Measurements from ENCODE around the gene ZNF407. TPM values are rescaled to one million over a fixed set of nuclear protein-coding genes. Genes with fewer than 3 reads are reported as not detected.

ZNF407 gene
- total and polyA plus RNA-seq, 2 of the 13 experiments (the other 11 are each of a cell fraction or from before 2014, with no cell fraction given), result 2.3 to 8.7 TPM

- TF ChIP-seq RERE (CRISPR knock-in tag; IDR thresholded peaks at IDR 0.05; ENCODE audit: low read depth), result no peak
- no peak for TF ChIP-seq KAT2B (IDR thresholded peaks at IDR 0.05; ENCODE audit: borderline replicate concordance, low read depth, low read length)
- TF ChIP-seq MEIS2 (CRISPR knock-in tag; IDR thresholded peaks at IDR 0.05), result no peak
- no peak for TF ChIP-seq ZNF747 (CRISPR knock-in tag; IDR thresholded peaks at IDR 0.05; ENCODE audit: borderline replicate concordance)
- TF ChIP-seq LCORL (IDR thresholded peaks at IDR 0.05), result no peak
- TF ChIP-seq LCORL (CRISPR knock-in tag; IDR thresholded peaks at IDR 0.05), result no peak
- TF ChIP-seq ZNF776 (CRISPR knock-in tag; IDR thresholded peaks at IDR 0.05), result no peak
- no peak for TF ChIP-seq TP53 (CRISPR knock-in tag; conservative IDR thresholded peaks at IDR 0.05)
- no peak for TF ChIP-seq ZNF577 (CRISPR knock-in tag; IDR thresholded peaks at IDR 0.05; ENCODE audit: borderline replicate concordance, low read depth)
- TF ChIP-seq ZSCAN31 (CRISPR knock-in tag; IDR thresholded peaks at IDR 0.05; ENCODE audit: low read depth), result no peak
- no peak for TF ChIP-seq RNF219 (CRISPR knock-in tag; IDR thresholded peaks at IDR 0.05)
- TF ChIP-seq HMGA1 (CRISPR knock-in tag; conservative IDR thresholded peaks at IDR 0.05), result no peak
- no peak for TF ChIP-seq ZNF557 (CRISPR knock-in tag; IDR thresholded peaks at IDR 0.05)
- TF ChIP-seq MAFF (IDR thresholded peaks at IDR 0.05; ENCODE audit: low read depth, low read length), result no peak
Observed at GRCh38 chr18:75054611-75055010, 456.9 kb downstream of the ZNF407 start (continued).
